Left ventricle myocardium inferior (tissue), 1 donor: ENCODE measurements around the gene TMEM235. TPM values are rescaled to one million over a fixed set of nuclear protein-coding genes. Genes with fewer than 3 reads are reported as not detected.

ENCODE experiments used
- DNase-seq: peaks from one replicate; pipeline ENCODE4 v3.0.0-alpha.2; 2020
- H3K27ac ChIP-seq: fragments of 200-600 bp; replicated peaks from 2 replicates; pipeline ENCODE4 v1.8.0; 2021
- H3K27me3 ChIP-seq: fragments of 200-600 bp; 2 replicates; pipeline ENCODE4 v1.8.0; 2021; ENCODE audit warnings: low read depth
- H3K36me3 ChIP-seq: fragments of 200-600 bp; 2 replicates; pipeline ENCODE4 v1.8.0; 2021
- H3K4me1 ChIP-seq: fragments of 200-600 bp; 2 replicates; pipeline ENCODE4 v1.8.0; 2021
- H3K4me3 ChIP-seq: fragments of 200-600 bp; 2 replicates; pipeline ENCODE4 v1.8.0; 2021; ENCODE audit warnings: mild to moderate bottlenecking, moderate library complexity
- H3K9me3 ChIP-seq: fragments of 200-600 bp; replicated peaks from 2 replicates; pipeline ENCODE4 v1.8.0; 2021
- CTCF ChIP-seq: fragments of 200-600 bp; IDR thresholded peaks from 2 replicates; pipeline ENCODE4 v1.8.0; 2021; ENCODE audit warnings: antibody characterized with exemption, mild to moderate bottlenecking, borderline replicate concordance
- intact Hi-C: fragments of 100-400 bp; cut with micrococcal nuclease; formaldehyde crosslinking; loops from one replicate; pipeline ENCODE4 v1.11.0; 2022
- total RNA-seq: library from RNA; stranded (reverse); fragmentation: NEBNext Ultra II Directional; extraction: Animal tissue kit (Norgen Biotek cat#: 25700); gene quantifications from one replicate; pipeline ENCODE4 v1.2.1, GENCODE V29; 2021
- donor health status: DM: no; HTN: yes; CAD: no; lungs with severe emphysema.

TMEM235 gene
- total RNA-seq, 1 donor from 2014 or later = not detected

GRCh38 chr17:78289004-78289403 lies 57.6 kb downstream of the TMEM235 start:
- Histone ChIP-seq H3K4me3 (no peak overlapping the region), H3K36me3 (no peaks in the 10 kb centered on the region), H3K9me3 (no peaks in the 10 kb centered on the region), H3K27ac (no peak overlapping the region), H3K27me3 (no peaks in the 10 kb centered on the region), H3K4me1 (peaks cover 22% of the 10 kb centered on the region)
- no peak for DNase-seq
- intact Hi-C loops = no loop called here
- TF ChIP-seq CTCF = no peak

GRCh38 chr17:78289802-78290363 lies 58.5 kb downstream of the TMEM235 start:
- DNase-seq = peak; percentile 77
- no peaks in the 10 kb centered on the region for H3K27me3 ChIP-seq
- H3K4me1 ChIP-seq = peaks cover 22% of the 10 kb centered on the region
- H3K27ac ChIP-seq = no peak overlapping the region
- TF ChIP-seq CTCF = peak; percentile 82
- intact Hi-C loops = loop anchor here (5.0 kb wide), 1 partner anchor 132 kb away; no protein-coding TSS in a partner anchor
- no peaks in the 10 kb centered on the region for H3K36me3 ChIP-seq
- no peak overlapping the region for H3K4me3 ChIP-seq
- no peaks in the 10 kb centered on the region for H3K9me3 ChIP-seq

Other genes starting within 250 kb of the TMEM235 start
- gene TMC6, start 102.9 kb upstream of the TMEM235 start, total RNA-seq = 39.5 TPM
- gene TMC8, start 100.9 kb upstream of the TMEM235 start, total RNA-seq = 1.3 TPM
- not detected for gene C17orf99, start 85.2 kb upstream of the TMEM235 start, total RNA-seq
- gene SYNGR2, start 63.0 kb upstream of the TMEM235 start, total RNA-seq = 86.9 TPM
- gene TK1, start 44.6 kb upstream of the TMEM235 start, total RNA-seq = 1.8 TPM
- gene AFMID, start 44.3 kb upstream of the TMEM235 start, total RNA-seq = 22.5 TPM
- 0.69 TPM for gene BIRC5, start 17.4 kb upstream of the TMEM235 start, total RNA-seq
- gene SOCS3, start 128.4 kb downstream of the TMEM235 start, total RNA-seq = 9.5 TPM
- gene PGS1, start 147.0 kb downstream of the TMEM235 start, total RNA-seq = 17.1 TPM